Tibial artery (tissue), 4 donors: ENCODE data around the gene FGF12.

Experiments used
- DNase-seq, 2 donors: peaks; one replicate each; pipeline ENCODE4 v3.0.0-alpha.2; 2019
- H3K27ac ChIP-seq, 2 donors: fragments of 200-600 bp; sonication (generic) in 1 of 2; 1 replicate in 1 of 2; 2 replicates in 1 of 2; pipeline ENCODE4 v1.5.1; 2018 to 2019; ENCODE audit warnings: mild to moderate bottlenecking in 1 of 2
- H3K27me3 ChIP-seq, 2 donors: fragments of 200-600 bp; sonication (generic) in 1 of 2; one replicate each; pipeline versions ENCODE4 v1.5.1 to v1.6.0; 2016 to 2019
- H3K36me3 ChIP-seq, 3 donors: fragments of 200-600 bp; sonication (generic) in 2 of 3; one replicate each; pipeline ENCODE4 v1.5.1; 2016 to 2019; ENCODE audit warnings: mild to moderate bottlenecking in 2 of 3
- H3K4me1 ChIP-seq, 4 donors: fragments of 200-600 bp; sonication (generic) in 2 of 4; 1 replicate in 3 of 4; 2 replicates in 1 of 4; pipeline ENCODE4 v1.5.1; 2016 to 2019
- H3K4me3 ChIP-seq, 2 donors: fragments of 200-600 bp; sonication (generic) in 1 of 2; 1 replicate in 1 of 2; 2 replicates in 1 of 2; pipeline ENCODE4 v1.5.1; 2018 to 2019; ENCODE audit warnings: mild to moderate bottlenecking in 2 of 2
- H3K9me3 ChIP-seq, 3 donors: fragments of 200-600 bp; sonication (generic) in 1 of 3; one replicate each; pipeline ENCODE4 v1.5.1; 2016 to 2019
- CTCF ChIP-seq, 2 experiments: fragments of 200-600 bp in 1 of 2; fragments of 450-650 bp in 1 of 2; IDR thresholded peaks; one replicate each; pipeline ENCODE4 v1.5.1; 2017 to 2019; ENCODE audit warnings: antibody characterized with exemption in 2 of 2, mild to moderate bottlenecking in 1 of 2, moderate library complexity in 1 of 2
- intact Hi-C: fragments of 100-400 bp; cut with DNase I; formaldehyde crosslinking; loops from one replicate; pipeline ENCODE4 v1.15.0; 2023; ENCODE audit warnings: low total_unique reads

Gene FGF12

GRCh38 chr3:192307631-192308030, 419.7 kb downstream of the FGF12 start:
- H3K4me3 ChIP-seq: no peak overlapping the region
- no peaks in the 10 kb centered on the region for H3K36me3 ChIP-seq
- H3K4me1 ChIP-seq: no peaks in the 10 kb centered on the region
- H3K27me3 ChIP-seq: no peaks in the 10 kb centered on the region
- H3K9me3 ChIP-seq: no peaks in the 10 kb centered on the region
- no peak for TF ChIP-seq CTCF (IDR thresholded peaks at IDR 0.05)
- no peak overlapping the region for H3K27ac ChIP-seq
- intact Hi-C loops: no loop called here
- no peak for DNase-seq

GRCh38 chr3:192303235-192303634, 424.1 kb downstream of the FGF12 start:
- no peaks in the 10 kb centered on the region for H3K9me3 ChIP-seq
- no peaks in the 10 kb centered on the region for H3K4me1 ChIP-seq
- no peaks in the 10 kb centered on the region for H3K27me3 ChIP-seq
- H3K36me3 ChIP-seq: no peaks in the 10 kb centered on the region
- H3K27ac ChIP-seq: no peak overlapping the region
- no peak for TF ChIP-seq CTCF (IDR thresholded peaks at IDR 0.05)
- no peak for DNase-seq
- H3K4me3 ChIP-seq: no peak overlapping the region
- intact Hi-C loops: no loop called here

- DNase-seq: no peak
- no peaks in the 10 kb centered on the region for H3K9me3 ChIP-seq
- no peak overlapping the region for H3K4me3 ChIP-seq
- no peaks in the 10 kb centered on the region for H3K36me3 ChIP-seq
- no peaks in the 10 kb centered on the region for H3K27me3 ChIP-seq
- no peak overlapping the region for H3K27ac ChIP-seq
- intact Hi-C loops: no loop called here
- no peaks in the 10 kb centered on the region for H3K4me1 ChIP-seq
- no peak for TF ChIP-seq CTCF (IDR thresholded peaks at IDR 0.05)
These were observed 424.6 kb downstream of the FGF12 start for GRCh38 chr3:192302721-192303120.

GRCh38 chr3:192299921-192300320, 427.4 kb downstream of the FGF12 start:
- H3K27ac ChIP-seq: no peak overlapping the region
- no peak overlapping the region for H3K4me3 ChIP-seq
- H3K4me1 ChIP-seq: no peaks in the 10 kb centered on the region
- H3K27me3 ChIP-seq: no peaks in the 10 kb centered on the region
- no peaks in the 10 kb centered on the region for H3K36me3 ChIP-seq
- intact Hi-C loops: no loop called here
- DNase-seq: no peak
- H3K9me3 ChIP-seq: no peaks in the 10 kb centered on the region
- no peak for TF ChIP-seq CTCF (IDR thresholded peaks at IDR 0.05)

- Histone ChIP-seq H3K9me3 (no peaks in the 10 kb centered on the region), H3K4me3 (no peak overlapping the region), H3K36me3 (no peaks in the 10 kb centered on the region), H3K27ac (no peak overlapping the region), H3K27me3 (no peaks in the 10 kb centered on the region), H3K4me1 (no peaks in the 10 kb centered on the region)
- no peak for TF ChIP-seq CTCF (IDR thresholded peaks at IDR 0.05)
- DNase-seq: no peak
- intact Hi-C loops: no loop called here
These were observed 430.5 kb downstream of the FGF12 start for GRCh38 chr3:192296845-192297244.

GRCh38 chr3:192284443-192285072, 442.8 kb downstream of the FGF12 start:
- H3K27ac ChIP-seq: no peak overlapping the region
- no peaks in the 10 kb centered on the region for H3K4me1 ChIP-seq
- H3K9me3 ChIP-seq: no peaks in the 10 kb centered on the region
- no peaks in the 10 kb centered on the region for H3K36me3 ChIP-seq
- no peak for TF ChIP-seq CTCF (IDR thresholded peaks at IDR 0.05)
- H3K4me3 ChIP-seq: no peak overlapping the region
- DNase-seq: no peak
- no peaks in the 10 kb centered on the region for H3K27me3 ChIP-seq
- intact Hi-C loops: no loop called here
